B cell (primary cell): ENCODE measurements around the gene RABL2A. TPM values are rescaled to one million over a fixed set of nuclear protein-coding genes. Genes with fewer than 3 reads are reported as not detected.
A peak's percentile ranks its signal among the peaks of the same experiment; 100 is the strongest.
"Not testable (repeated sequence)": the region's sequence is repeated elsewhere in the genome, so short reads cannot be mapped to it uniquely, and the experiment has no call there.

Experiments used
- ATAC-seq: fragments of 200-7000 bp; cut with Tn5 transposase; one replicate; pipeline ENCODE4 v1.10.0; 2021; ENCODE audit warnings: low read depth, mild to moderate bottlenecking, moderate number of reproducible peaks, moderate library complexity
- CTCF ChIA-PET: fragments of 350-600 bp; sonication (Branson Sonifier 250); formaldehyde crosslinking; loops from one replicate; lab custom pipeline; 2021; ENCODE audit warnings: antibody characterized with exemption, inconsistent platforms; lab: Charles Lee
- POLR2A ChIA-PET: fragments of 350-600 bp; sonication (Branson Sonifier 250); formaldehyde crosslinking; loops from one replicate; lab custom pipeline; 2021; ENCODE audit warnings: antibody characterized with exemption; lab: Charles Lee
- DNase-seq: peaks from one replicate; pipeline ENCODE4 v3.0.0; 2013
- H2AFZ ChIP-seq: 2 replicates; pipeline ENCODE4 v1.6.1; 2012; ENCODE audit warnings: mild to moderate bottlenecking, low read depth, low read length; ENCODE audit not compliant: insufficient read depth, poor library complexity, severe bottlenecking
- H3K27ac ChIP-seq, 2 donors: 1 replicate in 1 of 2; 2 replicates in 1 of 2; pipeline ENCODE4 v1.5.1; 2012 to 2013; ENCODE audit warnings: low read length in 2 of 2, mild to moderate bottlenecking in 2 of 2, moderate library complexity in 1 of 2
- H3K27me3 ChIP-seq, 4 experiments: fragments of 200-600 bp in 1 of 4; sonication (generic) in 1 of 4; replicated peaks in 1 of 4; 1 replicate in 2 of 4; 2 replicates in 2 of 4; pipeline versions ENCODE4 v1.6.1 to v1.7.0; 2013 to 2016; ENCODE audit warnings: low read length in 3 of 4, mild to moderate bottlenecking in 2 of 4, mixed read lengths in 1 of 4, moderate library complexity in 1 of 4; ENCODE audit not compliant: insufficient read depth in 4 of 4, control insufficient read depth in 3 of 4; ENCODE audit errors: control extremely low read depth in 1 of 4
- H3K36me3 ChIP-seq, 2 experiments: replicated peaks in 1 of 2; 1 replicate in 1 of 2; 2 replicates in 1 of 2; pipeline versions ENCODE4 v1.6.1 to v1.7.1; 2013; ENCODE audit warnings: low read length in 1 of 2; ENCODE audit not compliant: insufficient read depth in 2 of 2, control insufficient read depth in 1 of 2; ENCODE audit errors: control extremely low read depth in 1 of 2, extremely low read depth in 1 of 2
- H3K4me1 ChIP-seq, 2 donors: fragments of 200-600 bp in 1 of 2; sonication (generic) in 1 of 2; 1 replicate in 1 of 2; 2 replicates in 1 of 2; pipeline versions ENCODE4 v1.5.1 to v1.6.1; 2013 to 2017; ENCODE audit warnings: low read length in 2 of 2; ENCODE audit not compliant: control insufficient read depth in 2 of 2, insufficient read depth in 2 of 2
- H3K4me2 ChIP-seq: replicated peaks from 2 replicates; pipeline ENCODE3; 2012; ENCODE audit warnings: mild to moderate bottlenecking, low read depth, low read length; ENCODE audit not compliant: poor library complexity, severe bottlenecking
- H3K4me3 ChIP-seq, 5 experiments: fragments of 200-600 bp in 1 of 5; sonication (generic) in 1 of 5; 1 replicate in 3 of 5; 2 replicates in 2 of 5; pipeline versions ENCODE4 v1.5.1 to v1.7.0; 2011 to 2016; ENCODE audit warnings: low read length in 4 of 5, mild to moderate bottlenecking in 4 of 5, low read depth in 2 of 5, control low read depth in 1 of 5, moderate library complexity in 1 of 5; ENCODE audit not compliant: insufficient read depth in 1 of 5; ENCODE audit errors: control extremely low read depth in 1 of 5, extremely low read depth in 1 of 5
- H3K79me2 ChIP-seq: fragments of 200-600 bp; sonication (generic); one replicate; pipeline ENCODE4 v1.6.0; 2016; ENCODE audit warnings: low read length; ENCODE audit not compliant: control insufficient read depth, insufficient read depth
- H3K9ac ChIP-seq: fragments of 200-600 bp; sonication (generic); 2 replicates; pipeline ENCODE4 v1.6.1; 2017; ENCODE audit warnings: mild to moderate bottlenecking, low read length, moderate library complexity
- H3K9me3 ChIP-seq, 3 donors: one replicate each; pipeline versions ENCODE4 v1.6.1 to v1.7.1; 2013; ENCODE audit warnings: low read length in 2 of 3; ENCODE audit not compliant: control insufficient read depth in 2 of 3, insufficient read depth in 1 of 3; ENCODE audit errors: control extremely low read depth in 1 of 3
- H4K20me1 ChIP-seq: 2 replicates; pipeline ENCODE4 v1.6.0; 2012; ENCODE audit warnings: mild to moderate bottlenecking, low read length; ENCODE audit not compliant: insufficient read depth, control insufficient read depth, poor library complexity, severe bottlenecking
- H3K27ac Mint-ChIP-seq: one replicate; pipeline ENCODE4 v1.8.0; 2021; ENCODE audit warnings: mixed read lengths
- H3K27me3 Mint-ChIP-seq: one replicate; pipeline ENCODE4 v1.8.0; 2021; ENCODE audit warnings: mixed read lengths
- H3K4me1 Mint-ChIP-seq: one replicate; pipeline ENCODE4 v1.8.0; 2021; ENCODE audit warnings: mixed read lengths
- H3K4me3 Mint-ChIP-seq: one replicate; pipeline ENCODE4 v1.8.0; 2021; ENCODE audit warnings: mixed read lengths
- H3K9me3 Mint-ChIP-seq: one replicate; pipeline ENCODE4 v1.8.0; 2022; ENCODE audit warnings: mixed read lengths; ENCODE audit not compliant: insufficient read depth
- WGBS: methylation state at CpG from one replicate; pipeline ENCODE4 v1.1.5; 2013; ENCODE audit warnings: missing lambda C conversion rate; ENCODE audit not compliant: insufficient coverage; 5-methylcytosine and 5-hydroxymethylcytosine counted together
- intact Hi-C: fragments of 100-400 bp; cut with micrococcal nuclease; formaldehyde crosslinking; loops from one replicate; pipeline ENCODE4 v1.10.0; 2022
- polyA plus RNA-seq: library from polyadenylated mRNA; depleted of rRNA; stranded (reverse); fragments of >200 nt; gene quantifications from 2 replicates; pipeline ENCODE4 v1.2.3, GENCODE V29; 2012
- total RNA-seq, 2 donors: library from RNA; stranded (reverse); fragments of 120-200 nt in 1 of 2; gene quantifications; 1 replicate in 1 of 2; 2 replicates in 1 of 2; pipeline versions ENCODE4 v1.2.3 to v1.2.4, GENCODE V29; 2013 to 2022

Gene RABL2A
- total and polyA plus RNA-seq, 2 donors (not counting 1 experiment from before 2014, with no cell fraction given): 50.6 to 84.7 TPM

DNA sequence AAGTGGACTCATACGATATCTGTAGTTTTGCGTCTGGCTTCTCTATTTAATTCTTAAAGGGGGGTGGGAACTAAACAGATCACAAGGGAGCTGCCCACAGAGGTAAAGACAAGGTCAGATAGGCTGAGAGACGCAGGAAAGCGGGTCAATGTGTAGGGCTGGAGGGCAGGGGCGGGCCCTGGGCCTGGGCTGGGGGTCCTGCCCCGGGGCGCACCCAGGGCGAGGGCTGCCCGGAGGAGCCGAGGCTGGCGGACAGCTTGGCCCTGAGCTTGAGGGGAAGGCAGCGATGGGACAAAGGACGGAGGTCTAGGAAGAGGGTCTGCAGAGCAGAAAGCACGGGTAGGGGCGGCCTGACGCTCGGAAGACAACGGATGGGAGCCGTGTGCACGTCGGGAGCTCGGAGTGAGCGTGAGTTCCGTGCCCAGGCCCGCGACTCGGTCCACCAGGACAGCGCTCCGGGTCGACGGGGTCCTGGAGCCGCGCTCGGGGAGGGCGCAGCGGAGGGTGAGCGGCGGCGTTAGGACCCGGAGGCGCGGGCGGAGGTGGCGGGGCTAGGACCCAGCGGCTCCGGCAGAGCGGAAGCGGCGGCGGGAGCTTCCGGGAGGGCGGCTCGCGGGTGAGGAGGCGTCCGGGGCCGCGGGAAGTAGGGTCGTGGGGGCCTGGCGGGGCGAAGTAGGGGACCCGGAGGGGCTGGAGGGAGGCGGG is 43.4 kb upstream of the RABL2A start:
- ATAC-seq, POLR2A ChIA-PET, H3K4me1 ChIP-seq, H3K9me3 Mint-ChIP-seq, H3K27me3 Mint-ChIP-seq, H3K36me3 ChIP-seq, H3K27me3 ChIP-seq, H3K9me3 ChIP-seq, H3K79me2 ChIP-seq, CTCF ChIA-PET, H4K20me1 ChIP-seq, intact Hi-C loops: not testable (repeated sequence)
- Histone ChIP-seq H3K9ac (peak overlapping the region; percentile 79), H2AFZ (peak overlapping the region; percentile 97), H3K4me3 (peak overlapping the region; percentile 25 to 87 (median 62)), H3K27ac (peak overlapping the region in 1 of 2 donors; percentile 69), H3K4me2 (peak overlapping the region; percentile 53)
- DNase-seq: peak; percentile 85
- peak overlapping the region; percentile 91 for H3K4me3 Mint-ChIP-seq
- 3% methylated on average over 36 of the region's 63 CpGs for WGBS
- H3K4me1 Mint-ChIP-seq: peaks cover 25% of the 10 kb centered on the region
- H3K27ac Mint-ChIP-seq: peak overlapping the region; percentile 95

DNA sequence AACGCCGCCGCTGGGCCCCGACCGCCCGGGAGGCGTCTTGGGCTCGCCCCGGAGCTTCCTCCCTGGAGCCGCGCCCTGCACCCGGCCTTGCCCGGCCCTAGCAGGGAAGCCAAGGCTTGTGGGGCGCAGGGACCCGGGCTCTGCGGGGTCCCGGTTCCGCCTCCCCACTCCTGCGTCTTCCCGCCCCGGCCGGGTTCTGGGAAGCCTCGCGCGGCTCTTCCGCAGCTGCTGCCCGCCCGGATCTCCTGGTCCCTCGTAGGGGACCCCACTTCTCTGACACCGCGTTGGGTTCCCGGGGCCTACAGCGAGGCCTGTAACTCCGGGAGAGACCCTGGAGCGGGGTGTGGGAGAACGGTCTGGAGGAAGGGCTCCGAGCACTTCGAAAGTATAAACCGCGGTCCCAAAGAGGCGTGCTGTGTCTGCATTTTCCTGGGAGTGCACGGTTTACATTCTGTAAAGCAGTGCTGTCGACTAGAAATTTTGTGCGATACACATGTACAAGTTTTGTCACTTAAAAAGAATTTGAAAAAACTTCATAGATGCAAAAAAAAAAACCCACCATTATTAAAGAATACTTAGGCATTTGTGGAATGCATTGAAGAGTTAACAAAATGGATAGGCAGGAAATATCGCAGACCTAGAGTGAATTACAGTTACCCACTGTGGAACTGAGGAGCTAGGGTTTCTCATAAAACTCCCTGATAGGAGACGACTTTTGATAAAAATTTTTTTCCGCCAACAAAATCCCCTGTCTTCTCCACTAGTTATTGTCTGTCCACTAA is 42.6 kb upstream of the RABL2A start:
- H3K9me3 Mint-ChIP-seq, POLR2A ChIA-PET: not testable (repeated sequence)

More for the DNA sequence above, 42.6 kb upstream of the RABL2A start:
- Histone ChIP-seq H3K27ac (peak overlapping the region in 1 of 2 donors; percentile 69), H3K9ac (peak overlapping the region; percentile 79), H3K4me2 (peak overlapping the region; percentile 37), H2AFZ (peak overlapping the region; percentile 97), H3K4me3 (peak overlapping the region; percentile 38 to 87 (median 62))
- H3K4me1 Mint-ChIP-seq: peaks cover 25% of the 10 kb centered on the region
- H3K36me3 ChIP-seq, intact Hi-C loops, CTCF ChIA-PET, H3K27me3 Mint-ChIP-seq, ATAC-seq, H3K9me3 ChIP-seq, H4K20me1 ChIP-seq, H3K4me1 ChIP-seq, H3K27me3 ChIP-seq, H3K79me2 ChIP-seq: not testable (repeated sequence)
- H3K4me3 Mint-ChIP-seq: peak overlapping the region; percentile 80
- DNase-seq: peak; percentile 4
- WGBS: no CpG with 5 or more reads among the region's 47 CpGs
- H3K27ac Mint-ChIP-seq: peak overlapping the region; percentile 53
